ENCODE results near the gene SLC12A9.
"Not testable (repeated sequence)": the region's sequence is repeated elsewhere in the genome, so short reads cannot be mapped to it uniquely, and the experiment has no call there.

Gene SLC12A9

GRCh38 chr7:100826514-100827329, 25.8 kb upstream of the SLC12A9 start:
- FAIRE-seq: no peak

GRCh38 chr7:100827330-100828226, 24.9 kb upstream of the SLC12A9 start, which contains the start of gene EPHB4:
Gene EPHB4, minus strand, starts transcription at chr7:100827523. Its CDS starts 493 bp downstream, at chr7:100827030.
- no peak for FAIRE-seq

DNA sequence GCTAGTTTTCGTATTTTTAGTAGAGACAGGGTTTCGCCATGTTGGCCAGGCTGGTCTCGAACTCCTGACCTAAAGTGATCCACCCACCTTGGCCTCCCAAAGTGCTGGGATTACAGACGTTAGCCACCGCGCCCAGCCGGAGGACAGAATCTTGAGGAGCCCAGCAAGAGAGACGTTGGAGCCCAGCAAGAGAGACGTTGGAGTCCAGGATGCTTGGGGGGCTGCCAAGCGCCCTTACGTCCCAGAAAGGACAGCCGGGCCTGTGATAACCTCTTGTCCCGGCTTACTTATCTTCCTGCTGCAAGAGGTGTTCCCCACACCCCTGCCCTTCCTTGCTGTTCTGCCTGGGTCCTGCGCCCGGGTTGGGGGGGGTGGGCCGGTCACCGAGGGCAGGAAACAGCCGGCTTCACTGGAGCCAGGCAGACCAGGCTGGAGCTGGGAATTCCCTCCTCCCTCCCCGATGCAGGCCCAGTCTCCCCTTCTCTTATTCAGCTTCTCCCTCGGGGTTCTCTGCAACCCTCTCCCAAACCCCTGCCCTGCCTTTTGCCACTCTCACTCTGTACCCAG, 23.3 kb upstream of the SLC12A9 start:
- no peak for FAIRE-seq

GRCh38 chr7:100830396-100830795, 22.1 kb upstream of the SLC12A9 start:
- FAIRE-seq: no peak

- FAIRE-seq: no peak
These were observed 20.3 kb upstream of the SLC12A9 start for GRCh38 chr7:100832281-100832633.

DNA sequence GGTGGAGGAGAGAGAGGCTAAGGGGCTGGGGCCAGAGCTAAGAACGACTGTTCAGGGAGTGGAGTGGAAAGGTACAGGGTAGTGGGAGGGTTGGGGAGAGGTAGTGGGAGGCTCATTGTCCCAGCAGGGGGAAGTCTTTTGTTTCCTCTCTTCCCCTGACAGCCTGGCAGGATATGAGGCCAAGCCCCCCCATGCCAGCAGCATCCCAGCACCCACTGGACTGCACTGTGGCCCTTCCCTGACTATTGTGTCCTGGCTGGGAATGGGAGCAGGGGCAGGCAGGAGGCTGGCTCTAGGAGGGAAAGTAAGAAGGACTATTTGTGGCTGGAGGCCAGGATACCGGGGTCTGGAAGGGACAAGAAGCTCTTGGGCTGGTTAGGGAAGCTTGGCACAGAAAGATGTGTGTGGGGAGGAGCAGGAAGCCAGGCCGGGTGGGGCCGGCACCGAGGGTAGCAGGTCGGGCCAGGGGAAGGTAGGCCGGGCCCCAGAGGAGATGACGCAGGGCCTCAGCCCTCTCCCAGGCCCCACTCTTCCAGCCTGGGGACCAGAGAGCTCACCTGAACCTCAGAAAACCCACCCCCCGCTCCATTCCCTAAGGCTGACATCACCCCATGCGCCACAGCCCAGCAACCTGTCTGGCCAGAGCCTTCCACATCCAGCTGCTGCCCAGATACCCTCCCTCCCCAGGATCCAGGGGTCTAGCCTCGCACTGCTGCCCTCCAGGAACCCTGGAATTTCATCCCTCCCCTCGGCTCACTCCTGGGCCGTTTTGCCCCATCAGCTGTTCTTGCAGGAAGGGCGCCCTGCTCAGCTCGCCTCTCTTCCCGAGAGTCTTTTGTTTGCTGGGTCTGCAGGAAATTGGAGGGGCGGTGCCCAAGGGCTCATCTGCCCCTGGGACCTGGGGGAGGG, 16.4 kb upstream of the SLC12A9 start:
- FAIRE-seq: no peak

GRCh38 chr7:100836812-100837098, 15.8 kb upstream of the SLC12A9 start:
- FAIRE-seq: no peak

GRCh38 chr7:100837099-100837836, 15.2 kb upstream of the SLC12A9 start:
- FAIRE-seq: peak; percentile 96

DNA sequence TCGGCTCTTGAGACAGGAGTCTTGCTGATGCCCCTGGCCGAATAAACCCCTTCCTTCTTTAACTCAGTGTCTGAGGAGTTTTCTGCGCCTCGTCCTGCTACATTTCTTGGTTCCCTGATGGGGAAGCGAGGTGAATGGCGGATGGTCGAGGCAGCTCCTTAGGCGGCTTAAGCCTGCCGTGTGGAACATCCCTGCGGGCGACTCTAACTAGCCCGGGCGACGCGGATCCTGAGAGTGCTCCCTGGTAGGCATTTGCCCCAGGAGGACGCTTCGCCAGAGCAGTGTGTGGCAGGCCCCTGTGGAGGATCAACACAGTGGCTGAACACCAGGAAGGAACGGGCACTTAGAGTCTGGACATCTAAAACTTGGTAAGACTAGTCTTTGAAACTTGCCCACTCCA, 13.2 kb upstream of the SLC12A9 start:
- no peak for FAIRE-seq

- no peak for FAIRE-seq
These were observed 11.9 kb upstream of the SLC12A9 start for GRCh38 chr7:100840470-100841100.

- no peak for FAIRE-seq
These were observed 5.2 kb upstream of the SLC12A9 start for GRCh38 chr7:100847360-100847759.

DNA sequence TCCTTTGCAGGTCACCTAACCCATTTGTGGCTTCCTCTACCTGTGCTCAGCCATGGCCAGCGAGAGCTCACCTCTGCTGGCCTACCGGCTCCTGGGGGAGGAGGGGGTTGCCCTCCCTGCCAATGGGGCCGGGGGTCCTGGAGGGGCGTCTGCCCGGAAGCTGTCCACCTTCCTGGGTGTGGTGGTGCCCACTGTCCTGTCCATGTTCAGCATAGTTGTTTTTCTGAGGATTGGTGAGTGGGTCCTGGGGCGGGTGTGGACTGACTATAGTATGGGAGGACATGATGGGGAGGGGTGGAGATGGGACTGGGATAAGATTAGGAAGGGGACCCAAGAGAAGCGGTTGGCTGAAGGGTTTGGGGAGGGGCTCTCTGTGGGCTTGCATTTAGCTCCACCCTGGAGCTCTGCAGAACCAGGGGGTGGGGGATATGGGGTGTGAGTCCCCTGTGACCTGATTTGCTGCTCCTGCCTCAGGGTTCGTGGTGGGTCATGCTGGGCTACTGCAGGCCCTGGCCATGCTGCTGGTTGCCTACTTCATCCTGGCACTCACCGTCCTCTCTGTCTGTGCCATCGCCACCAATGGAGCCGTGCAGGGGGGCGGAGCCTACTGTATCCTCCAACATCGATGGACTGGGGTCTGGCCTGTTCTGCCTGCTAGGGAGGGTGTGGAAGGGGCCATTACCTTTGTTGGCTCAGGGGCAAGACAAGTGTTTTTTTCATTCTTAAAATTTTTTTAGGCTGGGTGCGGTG, 1.8 kb downstream of the SLC12A9 start:
- FAIRE-seq: no peak

DNA sequence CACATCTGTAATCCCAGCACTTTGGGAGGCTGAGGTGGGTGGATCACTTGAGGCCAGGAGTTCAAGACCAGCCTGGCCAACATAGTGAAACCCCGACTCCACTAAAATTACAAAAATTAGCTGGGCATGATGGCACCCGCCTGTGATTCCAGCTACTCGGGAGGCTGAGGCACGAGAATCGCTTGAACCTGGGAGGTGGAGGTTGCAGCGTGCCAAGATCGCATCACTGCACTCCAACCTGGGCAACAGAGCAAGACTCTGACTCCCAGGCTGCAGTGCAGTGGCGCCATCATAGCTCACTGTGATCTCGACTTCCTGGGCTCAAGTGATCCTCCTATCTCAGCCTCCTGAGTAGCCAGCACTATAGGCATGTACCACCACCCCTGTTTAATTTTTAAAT, 2.4 kb downstream of the SLC12A9 start:
- not testable (repeated sequence) for FAIRE-seq

- FAIRE-seq: no peak
These were observed 3.0 kb downstream of the SLC12A9 start for GRCh38 chr7:100855515-100855914.

DNA sequence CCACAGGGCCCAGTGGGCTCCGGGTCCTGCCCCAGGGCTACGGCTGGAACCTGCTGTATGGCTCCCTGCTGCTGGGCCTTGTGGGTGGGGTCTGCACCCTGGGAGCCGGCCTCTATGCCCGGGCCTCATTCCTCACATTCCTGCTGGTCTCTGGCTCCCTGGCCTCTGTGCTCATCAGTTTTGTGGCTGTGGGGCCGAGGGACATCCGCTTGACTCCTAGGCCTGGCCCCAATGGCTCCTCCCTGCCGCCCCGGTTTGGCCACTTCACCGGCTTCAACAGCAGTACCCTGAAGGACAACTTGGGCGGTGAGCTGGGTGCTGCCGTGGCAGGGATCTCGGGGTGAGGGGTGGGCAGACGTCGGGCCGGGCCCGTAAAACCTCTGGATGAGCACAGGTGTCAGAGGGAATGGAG, 4.4 kb downstream of the SLC12A9 start:
- no peak for FAIRE-seq

DNA sequence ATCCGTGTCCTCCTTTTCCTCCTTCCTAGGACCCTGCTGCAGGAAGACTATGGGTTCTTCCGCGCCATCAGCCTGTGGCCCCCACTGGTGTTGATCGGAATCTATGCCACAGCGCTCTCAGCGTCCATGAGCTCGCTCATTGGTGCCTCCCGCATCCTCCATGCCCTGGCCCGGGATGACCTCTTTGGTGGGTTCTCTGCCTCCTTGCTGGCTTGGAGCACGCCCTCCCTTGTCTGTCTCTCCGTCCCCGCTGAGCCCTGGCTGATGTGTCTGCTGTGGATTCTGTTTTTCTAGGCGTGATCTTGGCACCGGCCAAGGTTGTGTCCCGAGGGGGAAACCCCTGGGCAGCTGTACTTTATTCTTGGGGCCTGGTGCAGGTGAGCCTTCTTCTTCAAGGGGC, 7.3 kb downstream of the SLC12A9 start:
- FAIRE-seq: no peak

DNA sequence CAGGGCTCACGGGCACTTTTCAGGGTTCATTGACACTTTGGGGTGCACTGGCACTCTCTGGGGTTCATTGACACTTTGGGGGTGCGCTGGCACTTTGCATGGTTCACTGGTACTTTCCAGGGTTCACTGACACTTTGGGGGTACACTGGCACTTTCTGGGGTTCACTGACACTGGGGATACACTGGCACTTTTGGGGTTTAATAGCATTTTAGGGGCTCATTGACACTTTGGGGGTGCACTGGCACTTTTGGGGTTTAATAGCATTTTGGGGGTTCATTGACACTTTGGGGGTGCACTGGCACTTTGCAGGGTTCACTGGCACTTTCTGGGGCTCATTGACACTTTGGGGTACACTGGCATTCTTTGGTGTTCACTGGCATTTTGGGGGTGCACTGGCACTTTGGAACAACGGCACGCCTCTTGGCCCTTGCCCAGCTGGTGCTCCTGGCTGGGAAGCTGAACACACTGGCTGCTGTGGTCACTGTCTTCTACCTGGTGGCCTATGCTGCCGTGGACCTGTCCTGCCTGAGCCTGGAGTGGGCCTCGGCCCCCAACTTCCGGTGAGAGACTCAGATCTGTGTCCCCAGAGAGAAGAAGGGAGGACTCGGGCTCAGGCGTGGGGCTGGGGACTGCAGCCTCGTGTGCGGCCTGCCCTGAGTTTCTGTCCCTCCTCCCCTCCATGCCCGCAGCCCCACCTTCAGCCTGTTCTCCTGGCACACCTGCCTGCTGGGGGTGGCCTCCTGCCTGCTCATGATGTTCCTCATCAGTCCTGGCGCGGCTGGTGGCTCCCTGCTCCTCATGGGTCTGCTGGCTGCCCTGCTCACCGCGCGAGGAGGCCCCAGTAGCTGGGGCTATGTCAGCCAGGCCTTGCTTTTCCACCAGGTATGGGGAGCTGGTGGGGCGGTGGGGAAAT, 8.4 kb downstream of the SLC12A9 start:
- FAIRE-seq: no peak

DNA sequence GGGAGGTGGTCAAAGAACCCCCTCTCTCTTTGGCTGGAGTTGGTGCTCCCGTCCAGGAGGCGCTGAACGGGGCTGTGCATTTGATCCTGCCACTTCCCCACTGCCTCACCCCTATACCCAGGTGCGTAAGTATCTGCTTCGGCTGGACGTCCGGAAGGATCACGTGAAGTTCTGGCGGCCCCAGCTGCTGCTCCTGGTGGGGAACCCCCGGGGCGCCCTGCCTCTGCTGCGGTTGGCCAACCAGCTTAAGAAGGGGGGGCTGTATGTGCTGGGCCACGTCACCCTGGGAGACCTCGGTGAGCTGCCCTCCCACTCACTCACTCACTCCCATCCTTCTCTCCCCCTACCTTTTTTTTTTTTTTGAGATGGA, 9.1 kb downstream of the SLC12A9 start:
- FAIRE-seq: no peak

- no peak for FAIRE-seq
These were observed 11.0 kb downstream of the SLC12A9 start for GRCh38 chr7:100863406-100863950.
